Thoracic aorta (tissue), 2 donors: ENCODE results near the gene EIF4A3. TPM values are rescaled to one million over a fixed set of nuclear protein-coding genes. Genes with fewer than 3 reads are reported as not detected.

Experiments
- ATAC-seq: fragments of 150-250 bp; one replicate; pipeline ENCODE4 v1.8.0; 2017; ENCODE audit warnings: low read depth; ENCODE audit not compliant: insufficient number of reproducible peaks, low FRiP score
- DNase-seq: peaks from one replicate; pipeline ENCODE4 v3.0.0-alpha.2; 2020; ENCODE audit warnings: low spot score
- H3K27ac ChIP-seq, 2 donors: fragments of 200-600 bp; sonication (generic); 1 replicate in 1 of 2; 2 replicates in 1 of 2; pipeline ENCODE4 v1.5.1; 2016; ENCODE audit warnings: mild to moderate bottlenecking in 2 of 2, moderate library complexity in 2 of 2
- H3K27me3 ChIP-seq: fragments of 200-600 bp; sonication (generic); replicated peaks from 2 replicates; pipeline ENCODE4 v1.6.0; 2016; ENCODE audit warnings: mild to moderate bottlenecking; ENCODE audit not compliant: insufficient read depth
- H3K36me3 ChIP-seq: fragments of 200-600 bp; sonication (generic); one replicate; pipeline ENCODE4 v1.5.1; 2016
- H3K4me1 ChIP-seq, 2 donors: fragments of 200-600 bp; sonication (generic); 1 replicate in 1 of 2; 2 replicates in 1 of 2; pipeline versions ENCODE4 v1.5.1 to v1.6.0; 2016; ENCODE audit warnings: low read depth in 2 of 2, mild to moderate bottlenecking in 1 of 2; ENCODE audit not compliant: control insufficient read depth in 1 of 2
- H3K4me3 ChIP-seq: fragments of 200-600 bp; sonication (generic); 2 replicates; pipeline ENCODE4 v1.5.1; 2016; ENCODE audit warnings: mild to moderate bottlenecking
- H3K9me3 ChIP-seq: fragments of 200-600 bp; sonication (generic); 2 replicates; pipeline ENCODE4 v1.5.1; 2016
- CTCF ChIP-seq: fragments of 200-600 bp; sonication (generic); IDR thresholded peaks from one replicate; pipeline ENCODE4 v1.5.1; 2019; ENCODE audit warnings: antibody characterized with exemption
- total RNA-seq, 2 donors: library from RNA; depleted of rRNA; stranded (reverse); fragments of >200 nt; gene quantifications; one replicate each; pipeline versions ENCODE4 v1.1.0 to v1.2.3, GENCODE V29; 2016

The EIF4A3 gene
- total RNA-seq, 2 donors from 2014 or later, result 32.6 to 39.4 TPM

- Histone ChIP-seq H3K27me3 (no peaks in the 10 kb centered on the region), H3K36me3 (no peaks in the 10 kb centered on the region), H3K4me3 (no peak overlapping the region), H3K9me3 (no peaks in the 10 kb centered on the region), H3K27ac (no peak overlapping the region), H3K4me1 (peaks cover 2 to 16% of the 10 kb centered on the region in 2 donors)
- no peak for TF ChIP-seq CTCF
- ATAC-seq (no peak), DNase-seq (no peak)
Observed at GRCh38 chr17:80100035-80100323, 46.9 kb downstream of the EIF4A3 start.

GRCh38 chr17:80099291-80100034, 47.5 kb downstream of the EIF4A3 start:
- DNase-seq (no peak), ATAC-seq (no peak)
- H3K27ac ChIP-seq, result no peak overlapping the region
- no peaks in the 10 kb centered on the region for H3K9me3 ChIP-seq
- no peaks in the 10 kb centered on the region for H3K36me3 ChIP-seq
- H3K4me3 ChIP-seq, result no peak overlapping the region
- H3K4me1 ChIP-seq, result peaks cover 2 to 16% of the 10 kb centered on the region in 2 donors
- TF ChIP-seq CTCF, result no peak
- no peaks in the 10 kb centered on the region for H3K27me3 ChIP-seq

GRCh38 chr17:80097844-80098691, 48.9 kb downstream of the EIF4A3 start:
- H3K4me3 ChIP-seq, result no peak overlapping the region
- H3K9me3 ChIP-seq, result no peaks in the 10 kb centered on the region
- H3K36me3 ChIP-seq, result no peaks in the 10 kb centered on the region
- no peaks in the 10 kb centered on the region for H3K27me3 ChIP-seq
- H3K4me1 ChIP-seq, result peaks cover 2 to 16% of the 10 kb centered on the region in 2 donors
- ATAC-seq (no peak), DNase-seq (no peak)
- TF ChIP-seq CTCF, result no peak
- no peak overlapping the region for H3K27ac ChIP-seq

GRCh38 chr17:80097127-80097621, 49.8 kb downstream of the EIF4A3 start:
- ATAC-seq (no peak), DNase-seq (no peak)
- Histone ChIP-seq H3K27me3 (no peaks in the 10 kb centered on the region), H3K27ac (no peak overlapping the region), H3K4me1 (peaks cover 2 to 10% of the 10 kb centered on the region in 2 donors), H3K4me3 (no peak overlapping the region), H3K36me3 (no peaks in the 10 kb centered on the region), H3K9me3 (no peaks in the 10 kb centered on the region)
- TF ChIP-seq CTCF, result no peak

- Histone ChIP-seq H3K36me3 (no peaks in the 10 kb centered on the region), H3K27ac (no peak overlapping the region), H3K4me3 (no peak overlapping the region), H3K9me3 (no peaks in the 10 kb centered on the region), H3K27me3 (no peaks in the 10 kb centered on the region), H3K4me1 (peaks cover 0 to 7% of the 10 kb centered on the region in 2 donors)
- no peak for TF ChIP-seq CTCF
- ATAC-seq (no peak), DNase-seq (no peak)
Observed at GRCh38 chr17:80096561-80097021, 50.3 kb downstream of the EIF4A3 start.
